A549 (cell line): ENCODE data around the gene TEAD4.

Experiments
- CEBPB ChIP-seq, 2 experiments: fragments of >200 bp in 1 of 2; sonication (Bioruptor Twin) in 1 of 2; formaldehyde crosslinking in 1 of 2; IDR thresholded peaks; 2 replicates each; pipeline ENCODE4 v1.6.1; 2012 to 2016
- CTCF ChIP-seq: fragments of >200 bp; sonication (Bioruptor Twin); formaldehyde crosslinking; IDR thresholded peaks from 3 replicates; pipeline ENCODE4 v1.5.1; 2016
- EP300 ChIP-seq, 2 experiments: fragments of >200 bp; sonication (Bioruptor Twin); formaldehyde crosslinking; IDR thresholded peaks; 2 replicates in 1 of 2; 3 replicates in 1 of 2; pipeline ENCODE4 v1.6.1; 2016 to 2017
- ESRRA ChIP-seq: fragments of 150-350 bp; IDR thresholded peaks from 2 replicates; pipeline ENCODE4 v1.6.1; 2014; ENCODE audit warnings: mild to moderate bottlenecking, low read length, borderline replicate concordance
- FOSL2 ChIP-seq, 2 experiments: fragments of 450-650 bp in 1 of 2; fragments of >200 bp in 1 of 2; sonication (Bioruptor Twin) in 1 of 2; formaldehyde crosslinking; IDR thresholded peaks; 2 replicates each; pipeline versions ENCODE4 v1.5.0 to v1.6.1; 2016 to 2020; ENCODE audit warnings: mild to moderate bottlenecking in 1 of 2, moderate library complexity in 1 of 2
- GATA3 ChIP-seq: IDR thresholded peaks from 2 replicates; pipeline ENCODE4 v1.6.1; 2012; ENCODE audit warnings: borderline replicate concordance
- JUN ChIP-seq, 2 experiments: fragments of >200 bp; sonication (Bioruptor Twin); formaldehyde crosslinking; IDR thresholded peaks; 2 replicates in 1 of 2; 3 replicates in 1 of 2; pipeline ENCODE4 v1.6.1; 2016 to 2017
- PHF8 ChIP-seq: fragments of 200-600 bp; sonication (generic); IDR thresholded peaks from 2 replicates; pipeline ENCODE4 v1.6.1; 2016; ENCODE audit warnings: low read depth, mild to moderate bottlenecking, antibody characterized with exemption, moderate library complexity, borderline replicate concordance
- POLR2A ChIP-seq: IDR thresholded peaks from 2 replicates; pipeline ENCODE4 v1.6.1; 2012; ENCODE audit warnings: mild to moderate bottlenecking, low read length
- RARB ChIP-seq: fragments of 250-450 bp; sonication (Bioruptor Pico); IDR thresholded peaks from 2 replicates; pipeline ENCODE4 v1.8.0; 2021; ENCODE audit warnings: mild to moderate bottlenecking, moderate library complexity
- RCOR1 ChIP-seq: fragments of 150-350 bp; IDR thresholded peaks from 2 replicates; pipeline ENCODE4 v1.6.1; 2014; ENCODE audit warnings: antibody characterized with exemption, low read length, low read depth
- SMC3 ChIP-seq: fragments of >200 bp; sonication (Bioruptor Twin); formaldehyde crosslinking; IDR thresholded peaks from 3 replicates; pipeline ENCODE4 v1.6.1; 2018; ENCODE audit warnings: inconsistent platforms
- USF2 ChIP-seq: fragments of 450-650 bp; IDR thresholded peaks from 2 replicates; pipeline ENCODE4 v1.6.1; 2014; ENCODE audit warnings: antibody characterized with exemption
- TF ChIP-seq, protein P1 (sequence below): fragments of 200-600 bp; sonication (generic); IDR thresholded peaks from 2 replicates; pipeline ENCODE4 v1.6.1; 2016; ENCODE audit warnings: antibody characterized with exemption, mild to moderate bottlenecking, moderate library complexity

DNA sequence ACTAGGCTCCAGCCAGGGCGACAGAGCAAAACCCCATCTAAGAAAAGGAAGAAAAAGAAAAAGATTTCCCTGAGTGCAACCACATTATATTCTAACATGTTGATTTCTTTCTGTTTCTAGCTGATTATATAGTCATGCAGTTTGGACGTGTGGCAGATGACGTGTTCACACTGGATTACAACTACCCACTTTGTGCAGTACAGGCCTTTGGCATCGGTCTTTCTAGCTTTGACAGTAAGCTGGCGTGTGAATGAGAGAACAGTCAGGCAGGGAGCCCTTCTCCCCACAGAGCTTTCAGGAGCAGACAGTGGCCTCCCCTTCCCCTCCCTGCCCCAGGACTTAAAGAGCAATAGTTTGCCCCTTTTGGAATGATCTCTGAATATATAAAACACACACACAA lies 20.0 kb upstream of the TEAD4 start:
- no peak for TF ChIP-seq USF2
- no peak for TF ChIP-seq EP300 (IDR thresholded peaks at IDR 0.05)
- no peak for TF ChIP-seq SMC3
- TF ChIP-seq CTCF: no peak
- no peak for TF ChIP-seq RCOR1
- TF ChIP-seq POLR2A: no peak
- TF ChIP-seq GATA3: no peak
- no peak for TF ChIP-seq PHF8
- TF ChIP-seq FOSL2 (IDR thresholded peaks at IDR 0.05): no peak
- TF ChIP-seq FOSL2 (CRISPR knock-in tag; IDR thresholded peaks at IDR 0.05): no peak
- TF ChIP-seq CEBPB (IDR thresholded peaks at IDR 0.05): no peak
- TF ChIP-seq RARB (CRISPR knock-in tag): no peak
- no peak for TF ChIP-seq JUN (IDR thresholded peaks at IDR 0.05)
- no peak for TF ChIP-seq ESRRA
- TF ChIP-seq, protein P1, sequence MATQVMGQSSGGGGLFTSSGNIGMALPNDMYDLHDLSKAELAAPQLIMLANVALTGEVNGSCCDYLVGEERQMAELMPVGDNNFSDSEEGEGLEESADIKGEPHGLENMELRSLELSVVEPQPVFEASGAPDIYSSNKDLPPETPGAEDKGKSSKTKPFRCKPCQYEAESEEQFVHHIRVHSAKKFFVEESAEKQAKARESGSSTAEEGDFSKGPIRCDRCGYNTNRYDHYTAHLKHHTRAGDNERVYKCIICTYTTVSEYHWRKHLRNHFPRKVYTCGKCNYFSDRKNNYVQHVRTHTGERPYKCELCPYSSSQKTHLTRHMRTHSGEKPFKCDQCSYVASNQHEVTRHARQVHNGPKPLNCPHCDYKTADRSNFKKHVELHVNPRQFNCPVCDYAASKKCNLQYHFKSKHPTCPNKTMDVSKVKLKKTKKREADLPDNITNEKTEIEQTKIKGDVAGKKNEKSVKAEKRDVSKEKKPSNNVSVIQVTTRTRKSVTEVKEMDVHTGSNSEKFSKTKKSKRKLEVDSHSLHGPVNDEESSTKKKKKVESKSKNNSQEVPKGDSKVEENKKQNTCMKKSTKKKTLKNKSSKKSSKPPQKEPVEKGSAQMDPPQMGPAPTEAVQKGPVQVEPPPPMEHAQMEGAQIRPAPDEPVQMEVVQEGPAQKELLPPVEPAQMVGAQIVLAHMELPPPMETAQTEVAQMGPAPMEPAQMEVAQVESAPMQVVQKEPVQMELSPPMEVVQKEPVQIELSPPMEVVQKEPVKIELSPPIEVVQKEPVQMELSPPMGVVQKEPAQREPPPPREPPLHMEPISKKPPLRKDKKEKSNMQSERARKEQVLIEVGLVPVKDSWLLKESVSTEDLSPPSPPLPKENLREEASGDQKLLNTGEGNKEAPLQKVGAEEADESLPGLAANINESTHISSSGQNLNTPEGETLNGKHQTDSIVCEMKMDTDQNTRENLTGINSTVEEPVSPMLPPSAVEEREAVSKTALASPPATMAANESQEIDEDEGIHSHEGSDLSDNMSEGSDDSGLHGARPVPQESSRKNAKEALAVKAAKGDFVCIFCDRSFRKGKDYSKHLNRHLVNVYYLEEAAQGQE: no peak
